Tibial nerve (tissue), 4 donors: ENCODE measurements around the gene TRIM41.

Source experiments
- EP300 ChIP-seq, 2 donors: sonication (generic); formaldehyde crosslinking; IDR thresholded peaks; one replicate each; pipeline ENCODE4 v1.6.1; 2017; ENCODE audit warnings: antibody characterized with exemption in 2 of 2, mild to moderate bottlenecking in 1 of 2
- POLR2A ChIP-seq, 2 donors: fragments of 450-650 bp; IDR thresholded peaks; one replicate each; pipeline ENCODE4 v1.6.1; 2017; ENCODE audit warnings: antibody characterized with exemption in 2 of 2, mild to moderate bottlenecking in 2 of 2, moderate library complexity in 2 of 2
- TF ChIP-seq, protein P1 (sequence below), 5 experiments: fragments of 200-600 bp in 3 of 5; fragments of 450-650 bp in 2 of 5; sonication (generic) in 3 of 5; IDR thresholded peaks; one replicate each; pipeline ENCODE4 v1.5.1; 2016 to 2019; ENCODE audit warnings: antibody characterized with exemption in 5 of 5, mild to moderate bottlenecking in 3 of 5, moderate library complexity in 2 of 5

DNA sequence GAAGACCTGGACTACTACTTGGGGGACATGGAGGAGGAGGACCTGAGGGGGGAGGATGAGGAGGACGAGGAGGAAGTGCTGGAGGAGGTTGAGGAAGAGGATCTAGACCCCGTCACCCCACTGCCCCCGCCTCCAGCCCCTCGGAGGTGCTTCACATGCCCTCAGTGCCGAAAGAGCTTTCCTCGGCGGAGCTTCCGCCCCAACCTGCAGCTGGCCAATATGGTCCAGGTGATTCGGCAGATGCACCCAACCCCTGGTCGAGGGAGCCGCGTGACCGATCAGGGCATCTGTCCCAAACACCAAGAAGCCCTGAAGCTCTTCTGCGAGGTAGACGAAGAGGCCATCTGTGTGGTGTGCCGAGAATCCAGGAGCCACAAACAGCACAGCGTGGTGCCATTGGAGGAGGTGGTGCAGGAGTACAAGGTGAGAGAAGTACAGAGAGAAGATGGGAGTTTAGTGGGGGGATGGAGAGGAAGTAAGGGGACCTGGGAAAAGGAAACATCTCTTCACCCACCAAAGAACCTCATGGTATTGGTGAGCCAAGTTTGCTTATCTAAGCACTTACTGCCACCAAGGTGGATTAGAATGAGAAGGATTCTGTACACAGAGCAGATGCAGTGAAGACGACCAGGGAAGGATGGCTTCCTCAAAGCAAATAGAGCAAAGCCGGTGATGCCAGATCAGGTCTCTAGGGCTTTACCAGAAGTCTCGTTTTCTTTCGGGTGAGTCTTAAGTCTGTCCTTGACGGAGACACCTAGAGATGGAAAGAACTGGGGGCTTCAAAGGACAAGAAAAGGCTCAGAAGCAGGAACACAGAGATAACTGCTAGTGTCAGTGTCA, 1.5 kb downstream of the TRIM41 start:
- TF ChIP-seq, protein P1, sequence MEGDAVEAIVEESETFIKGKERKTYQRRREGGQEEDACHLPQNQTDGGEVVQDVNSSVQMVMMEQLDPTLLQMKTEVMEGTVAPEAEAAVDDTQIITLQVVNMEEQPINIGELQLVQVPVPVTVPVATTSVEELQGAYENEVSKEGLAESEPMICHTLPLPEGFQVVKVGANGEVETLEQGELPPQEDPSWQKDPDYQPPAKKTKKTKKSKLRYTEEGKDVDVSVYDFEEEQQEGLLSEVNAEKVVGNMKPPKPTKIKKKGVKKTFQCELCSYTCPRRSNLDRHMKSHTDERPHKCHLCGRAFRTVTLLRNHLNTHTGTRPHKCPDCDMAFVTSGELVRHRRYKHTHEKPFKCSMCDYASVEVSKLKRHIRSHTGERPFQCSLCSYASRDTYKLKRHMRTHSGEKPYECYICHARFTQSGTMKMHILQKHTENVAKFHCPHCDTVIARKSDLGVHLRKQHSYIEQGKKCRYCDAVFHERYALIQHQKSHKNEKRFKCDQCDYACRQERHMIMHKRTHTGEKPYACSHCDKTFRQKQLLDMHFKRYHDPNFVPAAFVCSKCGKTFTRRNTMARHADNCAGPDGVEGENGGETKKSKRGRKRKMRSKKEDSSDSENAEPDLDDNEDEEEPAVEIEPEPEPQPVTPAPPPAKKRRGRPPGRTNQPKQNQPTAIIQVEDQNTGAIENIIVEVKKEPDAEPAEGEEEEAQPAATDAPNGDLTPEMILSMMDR (IDR thresholded peaks at IDR 0.05): no peak
- TF ChIP-seq POLR2A (IDR thresholded peaks at IDR 0.05) (no peak), EP300 (IDR thresholded peaks at IDR 0.05) (no peak)
